ENCODE measurements around the gene ITM2B.

- no peak for TF ChIP-seq EZH2 (IDR thresholded peaks at IDR 0.05; ENCODE audit: insufficient read depth, poor library complexity, severe bottlenecking)
- TF ChIP-seq EZH2phosphoT487 (IDR thresholded peaks at IDR 0.05; ENCODE audit: insufficient read depth, low read depth) = no peak
Observed at GRCh38 chr13:48263196-48263595, 30.2 kb downstream of the ITM2B start.
